Colon (tissue), 2 donors: Measurements from ENCODE around the gene SLC12A7.
"Not testable (repeated sequence)": the region's sequence is repeated elsewhere in the genome, so short reads cannot be mapped to it uniquely, and the experiment has no call there.

Experiments used
- FAIRE-seq: peaks from 2 replicates; lab custom pipeline; 2012; peaks lifted over from hg19 to GRCh38; lab: Jason Lieb, UNC
- donor health status: control.
- donor health status: control.

SLC12A7 gene

GRCh38 chr5:1095990-1096363 lies 15.9 kb downstream of the SLC12A7 start:
- no peak for FAIRE-seq

- FAIRE-seq, result no peak
Observed at GRCh38 chr5:1095302-1095989, 16.4 kb downstream of the SLC12A7 start.

GRCh38 chr5:1094670-1095190 lies 17.1 kb downstream of the SLC12A7 start:
- no peak for FAIRE-seq

GRCh38 chr5:1093361-1093760 lies 18.5 kb downstream of the SLC12A7 start:
- FAIRE-seq, result no peak

- no peak for FAIRE-seq
Observed at GRCh38 chr5:1092122-1092521, 19.7 kb downstream of the SLC12A7 start.

- no peak for FAIRE-seq
Observed at GRCh38 chr5:1091632-1092031, 20.2 kb downstream of the SLC12A7 start.

- no peak for FAIRE-seq
Observed at GRCh38 chr5:1090538-1090937, 21.3 kb downstream of the SLC12A7 start.

GRCh38 chr5:1089621-1090040 lies 22.2 kb downstream of the SLC12A7 start:
- FAIRE-seq, result no peak

- no peak for FAIRE-seq
Observed at GRCh38 chr5:1089146-1089545, 22.7 kb downstream of the SLC12A7 start.

GRCh38 chr5:1088726-1089125 lies 23.1 kb downstream of the SLC12A7 start:
- FAIRE-seq, result no peak

GRCh38 chr5:1088031-1088430 lies 23.8 kb downstream of the SLC12A7 start:
- FAIRE-seq, result no peak

- FAIRE-seq, result no peak
Observed at GRCh38 chr5:1087428-1087827, 24.4 kb downstream of the SLC12A7 start.

GRCh38 chr5:1086871-1087270 lies 25.0 kb downstream of the SLC12A7 start:
- FAIRE-seq, result no peak

- FAIRE-seq, result no peak
Observed at GRCh38 chr5:1086137-1086536, 25.7 kb downstream of the SLC12A7 start.

- FAIRE-seq, result no peak
Observed at GRCh38 chr5:1085391-1085790, 26.5 kb downstream of the SLC12A7 start.

GRCh38 chr5:1083823-1084605 lies 27.8 kb downstream of the SLC12A7 start:
- no peak for FAIRE-seq

- not testable (repeated sequence) for FAIRE-seq
Observed at GRCh38 chr5:1083026-1083425, 28.8 kb downstream of the SLC12A7 start.

- no peak for FAIRE-seq
Observed at GRCh38 chr5:1081519-1081918, 30.3 kb downstream of the SLC12A7 start.

GRCh38 chr5:1080432-1080831 lies 31.4 kb downstream of the SLC12A7 start:
- no peak for FAIRE-seq

GRCh38 chr5:1079961-1080360 lies 31.9 kb downstream of the SLC12A7 start:
- FAIRE-seq, result no peak

GRCh38 chr5:1079486-1079885 lies 32.4 kb downstream of the SLC12A7 start:
- no peak for FAIRE-seq

GRCh38 chr5:1078851-1079250 lies 33.0 kb downstream of the SLC12A7 start:
- FAIRE-seq, result no peak

- FAIRE-seq, result no peak
Observed at GRCh38 chr5:1078206-1078605, 33.7 kb downstream of the SLC12A7 start.
